IPS-20b (cell line): Measurements from ENCODE around the gene NIPSNAP2.
A peak's percentile ranks its signal among the peaks of the same experiment; 100 is the strongest.
"Not testable (repeated sequence)": the region's sequence is repeated elsewhere in the genome, so short reads cannot be mapped to it uniquely, and the experiment has no call there.

ENCODE experiments used
- H3K27ac ChIP-seq: one replicate; pipeline ENCODE4 v1.5.1; 2013; ENCODE audit warnings: low read length
- H3K27me3 ChIP-seq: 2 replicates; pipeline ENCODE4 v1.6.1; 2013; ENCODE audit warnings: mild to moderate bottlenecking, low read length, inconsistent platforms; ENCODE audit not compliant: insufficient read depth
- H3K36me3 ChIP-seq: 2 replicates; pipeline ENCODE4 v1.6.1; 2013; ENCODE audit warnings: low read depth, mild to moderate bottlenecking, inconsistent platforms, low read length, moderate library complexity; ENCODE audit not compliant: insufficient read depth
- H3K4me1 ChIP-seq: 2 replicates; pipeline ENCODE4 v1.6.1; 2013; ENCODE audit warnings: mild to moderate bottlenecking, control low read depth, inconsistent platforms, low read length, moderate library complexity; ENCODE audit not compliant: insufficient read depth
- H3K4me3 ChIP-seq: 2 replicates; pipeline ENCODE4 v1.5.1; 2013; ENCODE audit warnings: mild to moderate bottlenecking, low read length, inconsistent platforms
- H3K9ac ChIP-seq: 2 replicates; pipeline ENCODE4 v1.6.1; 2013; ENCODE audit warnings: low read depth, mild to moderate bottlenecking, inconsistent platforms, low read length, moderate library complexity
- H3K9me3 ChIP-seq: 2 replicates; pipeline ENCODE4 v1.6.1; 2013; ENCODE audit warnings: mild to moderate bottlenecking, low read depth, low read length, inconsistent platforms; ENCODE audit not compliant: insufficient read depth

The NIPSNAP2 gene

GRCh38 chr7:55964261-55965099 is at the start of gene NIPSNAP2:
TSS of gene NIPSNAP2 (plus strand) at chr7:55964585. CDS start at chr7:55964610, 25 bp downstream.
- no peak within 1 kb of the TSS for H3K27ac ChIP-seq
- H3K4me1 ChIP-seq, result no peaks in the 10 kb centered on the region; the same call in 1 of the 2 replicates
- H3K36me3 ChIP-seq, result peaks cover 3% of the 10 kb centered on the region; the same call in 1 of the 2 replicates
- peak within 1 kb of the TSS; percentile 83 for H3K4me3 ChIP-seq
- H3K27me3 ChIP-seq, result peaks cover 18% of the 10 kb centered on the region
- peak within 1 kb of the TSS; percentile 92 for H3K9ac ChIP-seq
- no peaks in the 10 kb centered on the region for H3K9me3 ChIP-seq

DNA sequence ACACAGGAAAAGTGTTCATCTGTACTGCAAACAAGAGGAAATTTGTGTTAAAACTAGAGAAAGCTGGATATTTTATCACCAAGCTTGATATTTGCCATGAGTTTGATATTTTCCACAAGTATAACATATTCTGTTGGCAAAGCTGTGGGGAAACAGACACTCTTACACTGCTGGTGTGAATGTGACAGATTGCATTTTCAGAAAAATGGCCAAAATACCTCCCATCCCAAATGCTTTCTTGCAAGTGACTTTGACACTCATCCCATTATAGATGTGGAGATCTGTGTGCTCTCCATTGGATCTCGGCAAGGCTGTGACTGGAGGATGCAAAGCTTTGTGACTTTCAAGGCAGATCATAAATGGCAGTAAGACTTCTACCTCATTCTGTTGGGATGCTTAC is 46.6 kb upstream of the NIPSNAP2 start:
- H3K9ac ChIP-seq, result no peak overlapping the region
- peaks cover 6% of the 10 kb centered on the region; the same call in 1 of the 2 replicates for H3K36me3 ChIP-seq
- H3K4me1 ChIP-seq, result no peaks in the 10 kb centered on the region
- H3K9me3 ChIP-seq, result no peaks in the 10 kb centered on the region
- H3K27ac ChIP-seq, result no peak overlapping the region
- H3K4me3 ChIP-seq, result no peak overlapping the region
- no peaks in the 10 kb centered on the region for H3K27me3 ChIP-seq

DNA sequence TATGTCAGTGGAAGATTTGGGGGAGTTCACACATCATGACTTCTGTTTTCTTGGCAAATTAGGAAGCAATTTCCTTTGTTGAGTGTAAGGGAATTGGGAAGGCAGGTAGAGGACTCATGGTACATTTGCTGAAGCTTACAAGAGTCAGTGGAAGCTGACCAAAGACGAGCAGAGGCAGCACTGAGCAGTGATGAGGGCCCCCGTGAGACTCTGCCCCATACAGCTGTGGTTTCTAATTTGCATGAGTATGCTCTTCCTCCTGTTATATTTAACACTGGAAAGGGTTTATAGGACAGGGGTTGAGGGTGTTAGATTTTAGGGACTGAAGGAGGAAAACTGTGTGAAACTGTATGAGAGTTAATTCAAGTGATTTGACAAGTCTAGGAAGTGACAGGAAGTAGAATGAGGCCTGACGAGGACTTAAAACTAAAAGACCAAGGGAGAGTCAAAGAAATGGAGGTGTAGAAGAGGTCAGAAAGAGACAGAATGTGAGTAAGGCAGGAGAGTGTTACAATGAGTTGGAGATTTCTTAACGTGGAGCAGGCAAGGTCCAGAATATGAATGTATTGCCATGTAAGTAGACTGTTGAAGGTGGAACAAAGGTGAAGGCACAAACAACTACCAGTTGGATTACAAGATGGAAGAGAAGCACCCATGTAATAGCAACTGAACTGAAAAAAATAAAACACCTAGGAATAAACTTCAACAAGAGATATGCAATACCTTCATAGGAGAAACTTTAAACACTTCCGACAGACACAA is 36.2 kb upstream of the NIPSNAP2 start:
- Histone ChIP-seq H3K27me3 (no peaks in the 10 kb centered on the region), H3K36me3 (no peaks in the 10 kb centered on the region; the same call in 1 of the 2 replicates), H3K4me3 (no peak overlapping the region), H3K9me3 (no peaks in the 10 kb centered on the region), H3K9ac (no peak overlapping the region), H3K4me1 (no peaks in the 10 kb centered on the region), H3K27ac (no peak overlapping the region)

GRCh38 chr7:55931421-55932151 is 32.8 kb upstream of the NIPSNAP2 start:
- H3K36me3 ChIP-seq, result no peaks in the 10 kb centered on the region
- no peak overlapping the region for H3K9ac ChIP-seq
- no peak overlapping the region for H3K4me3 ChIP-seq
- no peaks in the 10 kb centered on the region for H3K4me1 ChIP-seq
- no peak overlapping the region for H3K27ac ChIP-seq
- H3K27me3 ChIP-seq, result no peaks in the 10 kb centered on the region
- H3K9me3 ChIP-seq, result peaks cover 6% of the 10 kb centered on the region

- no peaks in the 10 kb centered on the region for H3K27me3 ChIP-seq
These were observed 24.8 kb upstream of the NIPSNAP2 start for GRCh38 chr7:55939514-55940123.

DNA sequence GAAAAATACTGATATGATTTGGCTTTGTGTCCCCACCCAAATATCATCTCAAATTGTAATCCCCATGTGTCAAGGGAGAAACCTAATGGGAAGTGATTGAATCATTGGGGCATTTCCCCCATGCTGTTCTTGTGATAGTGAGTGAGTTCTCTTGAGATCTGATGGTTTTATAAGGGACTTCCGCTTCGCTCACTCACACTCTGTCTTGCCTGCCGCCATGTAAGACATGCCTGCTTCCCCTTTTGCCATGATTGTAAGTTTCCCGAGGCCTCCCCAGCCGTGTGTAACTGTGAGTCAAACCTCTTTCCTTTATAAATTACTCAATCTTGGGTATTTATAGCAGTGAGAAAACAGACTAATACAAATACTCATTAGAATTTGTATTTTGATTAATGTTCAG is 17.8 kb upstream of the NIPSNAP2 start:
- H3K36me3 ChIP-seq, result no peaks in the 10 kb centered on the region
- no peak overlapping the region for H3K9ac ChIP-seq
- peaks cover 5% of the 10 kb centered on the region; the same call in 1 of the 2 replicates for H3K9me3 ChIP-seq
- no peaks in the 10 kb centered on the region for H3K4me1 ChIP-seq
- H3K27ac ChIP-seq, result no peak overlapping the region
- H3K4me3 ChIP-seq, result no peak overlapping the region
- no peaks in the 10 kb centered on the region for H3K27me3 ChIP-seq

More at GRCh38 chr7:55939514-55940123, 24.8 kb upstream of the NIPSNAP2 start:
- peaks cover 33% of the 10 kb centered on the region for H3K9me3 ChIP-seq
- H3K4me3 ChIP-seq, result no peak overlapping the region
- H3K9ac ChIP-seq, result no peak overlapping the region
- H3K4me1 ChIP-seq, result no peaks in the 10 kb centered on the region
- no peak overlapping the region for H3K27ac ChIP-seq
- peaks cover 4% of the 10 kb centered on the region; the same call in 1 of the 2 replicates for H3K36me3 ChIP-seq

- no peaks in the 10 kb centered on the region for H3K27me3 ChIP-seq
- peak within 1 kb of the TSS; percentile 78 for H3K27ac ChIP-seq
- peak within 1 kb of the TSS; percentile 100 for H3K4me3 ChIP-seq
- peak within 1 kb of the TSS; percentile 99 for H3K9ac ChIP-seq
- H3K9me3 ChIP-seq, result no peaks in the 10 kb centered on the region
- peaks cover 33% of the 10 kb centered on the region for H3K36me3 ChIP-seq
- no peaks in the 10 kb centered on the region for H3K4me1 ChIP-seq
These were observed 12.6 kb upstream of the NIPSNAP2 start, which contains the start of gene MRPS17 for GRCh38 chr7:55951637-55952351. TSS of gene MRPS17 (plus strand) at chr7:55951877. CDS start at chr7:55953196, 1,319 bp downstream.

- peak overlapping the region; percentile 99 for H3K9ac ChIP-seq
- not testable (repeated sequence) for H3K27me3 ChIP-seq, H3K4me1 ChIP-seq, H3K9me3 ChIP-seq
- H3K27ac ChIP-seq, result peak overlapping the region; percentile 78
- peaks cover 33% of the 10 kb centered on the region for H3K36me3 ChIP-seq
- H3K4me3 ChIP-seq, result peak overlapping the region; percentile 100
These were observed 12.1 kb upstream of the NIPSNAP2 start for GRCh38 chr7:55952352-55952671.

- no peaks in the 10 kb centered on the region for H3K4me1 ChIP-seq
- H3K9me3 ChIP-seq, result no peaks in the 10 kb centered on the region
- H3K36me3 ChIP-seq, result peaks cover 33% of the 10 kb centered on the region
- H3K9ac ChIP-seq, result no peak overlapping the region
- no peak overlapping the region for H3K4me3 ChIP-seq
- H3K27ac ChIP-seq, result no peak overlapping the region
- H3K27me3 ChIP-seq, result no peaks in the 10 kb centered on the region
These were observed 10.5 kb upstream of the NIPSNAP2 start for GRCh38 chr7:55953707-55954475.

DNA sequence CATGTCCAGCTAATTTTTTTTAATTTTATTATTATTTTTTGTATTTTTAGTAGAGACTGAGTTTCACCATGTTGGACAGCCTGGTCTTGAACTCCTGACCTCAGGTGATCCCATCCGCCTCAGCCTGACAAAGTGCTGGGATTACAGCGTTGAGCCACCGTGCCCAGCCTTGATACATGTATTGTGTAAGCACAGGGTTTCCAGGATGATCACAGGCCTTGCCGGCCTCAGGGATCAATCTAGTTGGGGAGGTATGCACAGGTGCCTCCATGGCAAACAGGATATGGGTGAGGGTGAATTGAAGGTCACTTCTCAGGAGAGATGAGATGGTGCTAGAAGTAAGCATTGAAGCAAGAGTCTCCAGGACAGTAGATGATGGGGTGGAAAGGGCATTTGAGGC is 7.2 kb upstream of the NIPSNAP2 start:
- no peak overlapping the region for H3K9ac ChIP-seq
- H3K4me1 ChIP-seq, result no peaks in the 10 kb centered on the region
- H3K36me3 ChIP-seq, result peaks cover 33% of the 10 kb centered on the region
- H3K9me3 ChIP-seq, result no peaks in the 10 kb centered on the region
- H3K27ac ChIP-seq, result no peak overlapping the region
- peaks cover 1% of the 10 kb centered on the region for H3K27me3 ChIP-seq
- no peak overlapping the region for H3K4me3 ChIP-seq
